Stomach (tissue), 9 donors: ENCODE results near the gene THY1. TPM values are rescaled to one million over a fixed set of nuclear protein-coding genes. Genes with fewer than 3 reads are reported as not detected.

Experiments
- DNase-seq, 2 donors: peaks; one replicate each; pipeline versions ENCODE4 v3.0.0 to v3.0.0-alpha.2; 2013 to 2019
- H3K27ac ChIP-seq, 5 donors: fragments of 200-600 bp in 4 of 5; sonication (generic) in 4 of 5; one replicate each; pipeline ENCODE4 v1.5.1; 2013 to 2019; ENCODE audit warnings: mild to moderate bottlenecking in 1 of 5, moderate library complexity in 1 of 5
- H3K27me3 ChIP-seq, 3 donors: fragments of 200-600 bp; sonication (generic); one replicate each; pipeline ENCODE4 v1.5.1; 2017 to 2019; ENCODE audit warnings: mixed run types in 1 of 3
- H3K36me3 ChIP-seq, 4 donors: fragments of 200-600 bp; sonication (generic); 1 replicate in 3 of 4; 2 replicates in 1 of 4; pipeline ENCODE4 v1.5.1; 2016 to 2019
- H3K4me1 ChIP-seq, 4 donors: fragments of 200-600 bp; sonication (generic); one replicate each; pipeline ENCODE4 v1.5.1; 2016 to 2019
- H3K4me3 ChIP-seq, 4 donors: fragments of 200-600 bp; sonication (generic) in 3 of 4; one replicate each; pipeline ENCODE4 v1.5.1; 2016 to 2019; ENCODE audit warnings: mild to moderate bottlenecking in 1 of 4
- H3K9me3 ChIP-seq, 4 donors: fragments of 200-600 bp; sonication (generic); one replicate each; pipeline ENCODE4 v1.5.1; 2016 to 2019
- EP300 ChIP-seq: sonication (generic); formaldehyde crosslinking; IDR thresholded peaks from one replicate; pipeline ENCODE4 v1.6.1; 2017; ENCODE audit warnings: antibody characterized with exemption
- POLR2A ChIP-seq, 4 donors: fragments of 450-650 bp; IDR thresholded peaks; one replicate each; pipeline ENCODE4 v1.6.1; 2016; ENCODE audit warnings: antibody characterized with exemption in 4 of 4, control low read depth in 2 of 4, mild to moderate bottlenecking in 1 of 4, moderate library complexity in 1 of 4
- POLR2AphosphoS5 ChIP-seq, 3 donors: sonication (generic); formaldehyde crosslinking; IDR thresholded peaks; one replicate each; pipeline ENCODE4 v1.6.1; 2016; ENCODE audit warnings: antibody characterized with exemption in 3 of 3
- WGBS, 5 donors: extraction: QIAGEN DNeasy Blood & Tissue Kit in 3 of 5; methylation state at CpG; one replicate each; pipeline versions ENCODE4 v1.1.5 to v1.1.7; 2013 to 2018; 5-methylcytosine and 5-hydroxymethylcytosine counted together
- intact Hi-C: fragments of 100-400 bp; cut with DNase I; formaldehyde crosslinking; loops from one replicate; pipeline ENCODE4 v1.15.1; 2023; ENCODE audit warnings: low total_unique reads
- polyA plus RNA-seq, 3 donors: library from polyadenylated mRNA; stranded (reverse); fragments of 200-250 nt; gene quantifications; one replicate each; pipeline ENCODE4 v1.2.3, GENCODE V29; 2013
- total RNA-seq, 5 donors: library from RNA; depleted of rRNA; stranded (reverse); fragments of >200 nt; gene quantifications; one replicate each; pipeline versions ENCODE4 v1.1.0 to v1.2.3, GENCODE V29; 2014 to 2016
- TF ChIP-seq, protein P1 (sequence below), 7 experiments: fragments of 450-650 bp in 4 of 7; fragments of 200-600 bp in 3 of 7; sonication (generic) in 3 of 7; IDR thresholded peaks; one replicate each; pipeline ENCODE4 v1.5.1; 2016 to 2019; ENCODE audit warnings: antibody characterized with exemption in 7 of 7, control low read depth in 2 of 7, mild to moderate bottlenecking in 1 of 7
- donor health status: healthy with polysubstance abuse.
- donor health status: Bipolar disorder and iron deficiency.
- donor health status: healthy.

Gene THY1
- total and polyA plus RNA-seq, 8 donors, result 1.2 to 13.7 (median 7.9) TPM

- Histone ChIP-seq H3K4me1 (no peaks in the 10 kb centered on the region), H3K36me3 (no peaks in the 10 kb centered on the region), H3K9me3 (no peaks in the 10 kb centered on the region), H3K27me3 (no peaks in the 10 kb centered on the region), H3K4me3 (no peak overlapping the region), H3K27ac (no peak overlapping the region)
- intact Hi-C loops, result no loop called here
- 56 to 75% (median 71%) methylated on average over 5 of the region's 5 CpGs for WGBS, 5 donors
- TF ChIP-seq, protein P1, sequence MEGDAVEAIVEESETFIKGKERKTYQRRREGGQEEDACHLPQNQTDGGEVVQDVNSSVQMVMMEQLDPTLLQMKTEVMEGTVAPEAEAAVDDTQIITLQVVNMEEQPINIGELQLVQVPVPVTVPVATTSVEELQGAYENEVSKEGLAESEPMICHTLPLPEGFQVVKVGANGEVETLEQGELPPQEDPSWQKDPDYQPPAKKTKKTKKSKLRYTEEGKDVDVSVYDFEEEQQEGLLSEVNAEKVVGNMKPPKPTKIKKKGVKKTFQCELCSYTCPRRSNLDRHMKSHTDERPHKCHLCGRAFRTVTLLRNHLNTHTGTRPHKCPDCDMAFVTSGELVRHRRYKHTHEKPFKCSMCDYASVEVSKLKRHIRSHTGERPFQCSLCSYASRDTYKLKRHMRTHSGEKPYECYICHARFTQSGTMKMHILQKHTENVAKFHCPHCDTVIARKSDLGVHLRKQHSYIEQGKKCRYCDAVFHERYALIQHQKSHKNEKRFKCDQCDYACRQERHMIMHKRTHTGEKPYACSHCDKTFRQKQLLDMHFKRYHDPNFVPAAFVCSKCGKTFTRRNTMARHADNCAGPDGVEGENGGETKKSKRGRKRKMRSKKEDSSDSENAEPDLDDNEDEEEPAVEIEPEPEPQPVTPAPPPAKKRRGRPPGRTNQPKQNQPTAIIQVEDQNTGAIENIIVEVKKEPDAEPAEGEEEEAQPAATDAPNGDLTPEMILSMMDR (IDR thresholded peaks at IDR 0.05), result no peak
- TF ChIP-seq POLR2AphosphoS5 (IDR thresholded peaks at IDR 0.05) (no peak), POLR2A (IDR thresholded peaks at IDR 0.05) (no peak), EP300 (no peak)
- peak in 1 of 2 donors; percentile 52 for DNase-seq
Measured at GRCh38 chr11:119447664-119448242, 24.8 kb upstream of the THY1 start.

DNA sequence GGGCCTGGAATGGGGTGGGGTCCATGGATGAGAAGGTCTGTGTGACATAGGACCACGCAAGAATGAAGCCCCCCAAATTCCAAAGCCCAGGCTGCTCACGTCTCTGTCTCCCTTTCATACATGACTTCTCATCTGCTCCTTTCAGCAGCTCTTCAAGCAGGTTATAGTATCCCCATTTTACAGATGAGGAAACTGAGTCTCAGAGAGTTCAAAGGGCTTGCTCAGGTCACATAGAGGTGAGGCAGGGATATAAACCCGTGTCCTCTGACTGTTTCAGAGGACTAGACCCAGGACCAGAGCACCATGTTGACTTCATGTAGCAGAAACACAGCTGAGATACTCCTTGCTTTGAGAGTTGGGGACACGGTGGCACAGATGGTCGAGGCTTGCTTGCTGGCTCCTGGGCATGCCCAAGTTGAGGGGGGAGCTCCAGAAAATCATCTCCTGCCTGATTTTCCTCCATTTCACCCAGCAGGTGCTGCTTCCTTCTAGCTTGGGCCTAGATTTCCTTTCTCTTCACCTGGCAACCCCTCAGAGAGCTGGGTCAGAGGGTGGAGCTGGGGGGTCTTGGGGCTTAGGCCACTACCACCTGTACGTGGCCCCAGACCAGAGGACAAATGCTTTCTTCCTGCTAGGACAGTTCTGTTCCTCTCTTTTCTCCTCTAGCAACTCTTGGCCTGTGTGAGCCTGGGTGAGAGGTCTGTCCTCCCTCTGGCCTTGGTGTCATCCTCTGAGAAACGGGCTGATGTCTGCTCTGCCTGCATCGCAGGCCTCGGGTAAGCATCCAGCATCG, 24.1 kb upstream of the THY1 start:
- Histone ChIP-seq H3K27ac (no peak overlapping the region), H3K36me3 (no peaks in the 10 kb centered on the region), H3K4me1 (no peaks in the 10 kb centered on the region), H3K4me3 (no peak overlapping the region), H3K27me3 (no peaks in the 10 kb centered on the region), H3K9me3 (no peaks in the 10 kb centered on the region)
- intact Hi-C loops, result no loop called here
- 61 to 74% (median 72%) methylated on average over 10 of the region's 10 CpGs for WGBS, 5 donors
- DNase-seq, result no peak
- TF ChIP-seq POLR2AphosphoS5 (IDR thresholded peaks at IDR 0.05) (no peak), EP300 (no peak), POLR2A (IDR thresholded peaks at IDR 0.05) (no peak)
- TF ChIP-seq, protein P1 (IDR thresholded peaks at IDR 0.05), result no peak

GRCh38 chr11:119446434-119446833, 23.5 kb upstream of the THY1 start:
- H3K36me3 ChIP-seq, result no peaks in the 10 kb centered on the region
- no peak for DNase-seq
- intact Hi-C loops, result no loop called here
- TF ChIP-seq, protein P1 (IDR thresholded peaks at IDR 0.05), result no peak
- TF ChIP-seq EP300, result no peak
- no peak for TF ChIP-seq POLR2AphosphoS5 (IDR thresholded peaks at IDR 0.05)
- TF ChIP-seq POLR2A (IDR thresholded peaks at IDR 0.05), result no peak
- no peak overlapping the region for H3K4me3 ChIP-seq
- H3K9me3 ChIP-seq, result no peaks in the 10 kb centered on the region
- no peaks in the 10 kb centered on the region for H3K27me3 ChIP-seq
- no peak overlapping the region for H3K27ac ChIP-seq
- no peaks in the 10 kb centered on the region for H3K4me1 ChIP-seq
- WGBS, 5 donors, result 77 to 86% (median 82%) methylated on average over 8 of the region's 8 CpGs

DNA sequence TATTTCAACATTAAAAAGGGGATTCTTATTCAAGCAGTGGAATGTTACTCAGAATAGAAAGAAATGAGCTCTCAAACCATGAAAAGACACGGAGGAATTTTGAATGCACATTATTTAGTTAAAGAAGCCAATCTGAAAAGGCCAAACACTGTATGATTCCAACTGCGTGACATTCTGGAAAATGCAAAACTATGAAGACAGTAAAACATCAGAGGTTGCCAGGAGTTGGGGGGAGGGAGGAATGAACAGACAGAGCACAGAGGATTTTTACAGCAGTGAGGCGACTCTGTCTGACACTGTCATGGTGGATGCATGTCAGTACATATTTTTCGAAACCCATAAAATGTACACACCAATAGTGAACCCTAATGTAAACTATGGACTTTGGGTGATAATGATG, 22.9 kb upstream of the THY1 start:
- Histone ChIP-seq H3K27me3 (no peaks in the 10 kb centered on the region), H3K27ac (peak overlapping the region in 1 of 5 donors; percentile 4), H3K9me3 (no peaks in the 10 kb centered on the region), H3K4me3 (no peak overlapping the region), H3K4me1 (peaks cover 0 to 3% (median 0%) of the 10 kb centered on the region in 4 donors), H3K36me3 (no peaks in the 10 kb centered on the region)
- TF ChIP-seq, protein P1 (IDR thresholded peaks at IDR 0.05), result no peak
- no peak for TF ChIP-seq POLR2AphosphoS5 (IDR thresholded peaks at IDR 0.05)
- TF ChIP-seq POLR2A (IDR thresholded peaks at IDR 0.05), result no peak
- no peak for TF ChIP-seq EP300
- peak in 1 of 2 donors; percentile 88 for DNase-seq
- intact Hi-C loops, result no loop called here
- WGBS, 5 donors, result 59 to 78% (median 78%) methylated on average over 4 of the region's 4 CpGs
